Gastroesophageal sphincter (tissue), 3 donors: ENCODE results near the gene PELI2.

Source experiments
- CTCF ChIP-seq, 4 experiments: fragments of 200-600 bp in 2 of 4; fragments of 450-650 bp in 2 of 4; sonication (generic) in 1 of 4; IDR thresholded peaks; one replicate each; pipeline ENCODE4 v1.5.1; 2017 to 2019; ENCODE audit warnings: antibody characterized with exemption in 4 of 4, mild to moderate bottlenecking in 2 of 4, moderate library complexity in 2 of 4
- EP300 ChIP-seq: sonication (generic); formaldehyde crosslinking; IDR thresholded peaks from one replicate; pipeline ENCODE4 v1.6.1; 2017; ENCODE audit warnings: antibody characterized with exemption, mild to moderate bottlenecking
- POLR2AphosphoS5 ChIP-seq: sonication (generic); formaldehyde crosslinking; IDR thresholded peaks from one replicate; pipeline ENCODE4 v1.6.1; 2017; ENCODE audit warnings: antibody characterized with exemption

- TF ChIP-seq CTCF (IDR thresholded peaks at IDR 0.05) (no peak), POLR2AphosphoS5 (no peak), EP300 (no peak)
These were observed 78.9 kb downstream of the PELI2 start for GRCh38 chr14:56197150-56197549.
